ENCODE data around the gene LUZP2.

DNA sequence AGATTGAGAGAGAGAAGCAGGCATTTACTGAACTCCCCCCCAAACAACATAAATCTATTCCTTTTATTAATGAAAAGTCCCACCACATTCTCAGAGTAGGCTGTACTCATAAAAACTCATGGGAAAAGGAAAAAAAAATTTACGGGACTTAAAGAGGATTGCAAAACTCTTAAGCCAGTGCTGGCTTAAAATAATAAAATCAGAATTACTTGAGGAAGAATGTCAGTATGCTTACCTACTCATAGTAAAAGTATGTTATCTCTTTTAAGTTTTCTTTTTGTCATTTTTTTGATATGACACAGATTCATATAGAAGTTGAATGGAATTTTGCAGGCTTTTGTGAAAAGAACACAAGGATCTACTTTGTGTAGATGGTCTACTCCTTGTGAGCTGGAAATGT lies 126.3 kb downstream of the LUZP2 start:
- no peak for TF ChIP-seq GABPA (IDR thresholded peaks at IDR 0.05 in 1 of 2, conservative IDR thresholded peaks at IDR 0.05 in 1 of 2)
- TF ChIP-seq, protein P1, sequence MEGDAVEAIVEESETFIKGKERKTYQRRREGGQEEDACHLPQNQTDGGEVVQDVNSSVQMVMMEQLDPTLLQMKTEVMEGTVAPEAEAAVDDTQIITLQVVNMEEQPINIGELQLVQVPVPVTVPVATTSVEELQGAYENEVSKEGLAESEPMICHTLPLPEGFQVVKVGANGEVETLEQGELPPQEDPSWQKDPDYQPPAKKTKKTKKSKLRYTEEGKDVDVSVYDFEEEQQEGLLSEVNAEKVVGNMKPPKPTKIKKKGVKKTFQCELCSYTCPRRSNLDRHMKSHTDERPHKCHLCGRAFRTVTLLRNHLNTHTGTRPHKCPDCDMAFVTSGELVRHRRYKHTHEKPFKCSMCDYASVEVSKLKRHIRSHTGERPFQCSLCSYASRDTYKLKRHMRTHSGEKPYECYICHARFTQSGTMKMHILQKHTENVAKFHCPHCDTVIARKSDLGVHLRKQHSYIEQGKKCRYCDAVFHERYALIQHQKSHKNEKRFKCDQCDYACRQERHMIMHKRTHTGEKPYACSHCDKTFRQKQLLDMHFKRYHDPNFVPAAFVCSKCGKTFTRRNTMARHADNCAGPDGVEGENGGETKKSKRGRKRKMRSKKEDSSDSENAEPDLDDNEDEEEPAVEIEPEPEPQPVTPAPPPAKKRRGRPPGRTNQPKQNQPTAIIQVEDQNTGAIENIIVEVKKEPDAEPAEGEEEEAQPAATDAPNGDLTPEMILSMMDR (IDR thresholded peaks at IDR 0.05; ENCODE audit: low read depth, low read length, missing input control): no peak
- TF ChIP-seq, protein P2, sequence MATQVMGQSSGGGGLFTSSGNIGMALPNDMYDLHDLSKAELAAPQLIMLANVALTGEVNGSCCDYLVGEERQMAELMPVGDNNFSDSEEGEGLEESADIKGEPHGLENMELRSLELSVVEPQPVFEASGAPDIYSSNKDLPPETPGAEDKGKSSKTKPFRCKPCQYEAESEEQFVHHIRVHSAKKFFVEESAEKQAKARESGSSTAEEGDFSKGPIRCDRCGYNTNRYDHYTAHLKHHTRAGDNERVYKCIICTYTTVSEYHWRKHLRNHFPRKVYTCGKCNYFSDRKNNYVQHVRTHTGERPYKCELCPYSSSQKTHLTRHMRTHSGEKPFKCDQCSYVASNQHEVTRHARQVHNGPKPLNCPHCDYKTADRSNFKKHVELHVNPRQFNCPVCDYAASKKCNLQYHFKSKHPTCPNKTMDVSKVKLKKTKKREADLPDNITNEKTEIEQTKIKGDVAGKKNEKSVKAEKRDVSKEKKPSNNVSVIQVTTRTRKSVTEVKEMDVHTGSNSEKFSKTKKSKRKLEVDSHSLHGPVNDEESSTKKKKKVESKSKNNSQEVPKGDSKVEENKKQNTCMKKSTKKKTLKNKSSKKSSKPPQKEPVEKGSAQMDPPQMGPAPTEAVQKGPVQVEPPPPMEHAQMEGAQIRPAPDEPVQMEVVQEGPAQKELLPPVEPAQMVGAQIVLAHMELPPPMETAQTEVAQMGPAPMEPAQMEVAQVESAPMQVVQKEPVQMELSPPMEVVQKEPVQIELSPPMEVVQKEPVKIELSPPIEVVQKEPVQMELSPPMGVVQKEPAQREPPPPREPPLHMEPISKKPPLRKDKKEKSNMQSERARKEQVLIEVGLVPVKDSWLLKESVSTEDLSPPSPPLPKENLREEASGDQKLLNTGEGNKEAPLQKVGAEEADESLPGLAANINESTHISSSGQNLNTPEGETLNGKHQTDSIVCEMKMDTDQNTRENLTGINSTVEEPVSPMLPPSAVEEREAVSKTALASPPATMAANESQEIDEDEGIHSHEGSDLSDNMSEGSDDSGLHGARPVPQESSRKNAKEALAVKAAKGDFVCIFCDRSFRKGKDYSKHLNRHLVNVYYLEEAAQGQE (IDR thresholded peaks at IDR 0.05): no peak
- no peak for TF ChIP-seq RXRA (IDR thresholded peaks at IDR 0.05)
- TF ChIP-seq YY1 (IDR thresholded peaks at IDR 0.05): no peak
- TF ChIP-seq SP1 (IDR thresholded peaks at IDR 0.05): no peak
- TF ChIP-seq, protein P3, sequence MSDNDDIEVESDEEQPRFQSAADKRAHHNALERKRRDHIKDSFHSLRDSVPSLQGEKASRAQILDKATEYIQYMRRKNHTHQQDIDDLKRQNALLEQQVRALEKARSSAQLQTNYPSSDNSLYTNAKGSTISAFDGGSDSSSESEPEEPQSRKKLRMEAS (IDR thresholded peaks at IDR 0.05): no peak
- TF ChIP-seq TAF1 (conservative IDR thresholded peaks at IDR 0.05): no peak

Data from liver (tissue), 3 donors.